ENCODE measurements around the gene SLC6A20.

The SLC6A20 gene

GRCh38 chr3:45795882-45796765 lies at the start of gene SLC6A20:
SLC6A20 (minus strand) TSS chr3:45796536; CDS start chr3:45796419, 117 bp downstream.
- no peak within 1 kb of the TSS for H3K4me3 ChIP-seq (replicated peaks; ENCODE audit: low read depth, low read length)
- no peak for TF ChIP-seq CTCF (IDR thresholded peaks at IDR 0.05; ENCODE audit: low read length, missing control alignments)
- DNase-seq (ENCODE audit: low read depth): no peak

- no peak for TF ChIP-seq CTCF (IDR thresholded peaks at IDR 0.05; ENCODE audit: low read length, missing control alignments)
- no peak for DNase-seq (ENCODE audit: low read depth)
- H3K4me3 ChIP-seq (replicated peaks; ENCODE audit: low read depth, low read length): no peak overlapping the region
Observed at GRCh38 chr3:45844616-45845015, 48.3 kb upstream of the SLC6A20 start.

- no peak for TF ChIP-seq CTCF (IDR thresholded peaks at IDR 0.05; ENCODE audit: low read length, missing control alignments)
- DNase-seq (ENCODE audit: low read depth): no peak
- no peak overlapping the region for H3K4me3 ChIP-seq (replicated peaks; ENCODE audit: low read depth, low read length)
Observed at GRCh38 chr3:45842851-45843625, 46.7 kb upstream of the SLC6A20 start.

- DNase-seq (ENCODE audit: low read depth): peak; percentile 99
- no peak for TF ChIP-seq CTCF (IDR thresholded peaks at IDR 0.05; ENCODE audit: low read length, missing control alignments)
- H3K4me3 ChIP-seq (replicated peaks; ENCODE audit: low read depth, low read length): peak within 1 kb of the TSS; percentile 92
Observed at GRCh38 chr3:45841757-45842491, 45.6 kb upstream of the SLC6A20 start, which contains the start of gene LZTFL1. LZTFL1 (minus strand) TSS chr3:45842119; CDS start chr3:45841991, 128 bp downstream.

GRCh38 chr3:45841420-45841756 lies 45.1 kb upstream of the SLC6A20 start:
- peak; percentile 8 for DNase-seq (ENCODE audit: low read depth)
- TF ChIP-seq CTCF (IDR thresholded peaks at IDR 0.05; ENCODE audit: low read length, missing control alignments): no peak
- peak overlapping the region; percentile 92 for H3K4me3 ChIP-seq (replicated peaks; ENCODE audit: low read depth, low read length)

GRCh38 chr3:45838466-45838865 lies 42.1 kb upstream of the SLC6A20 start:
- DNase-seq (ENCODE audit: low read depth): no peak
- no peak for TF ChIP-seq CTCF (IDR thresholded peaks at IDR 0.05; ENCODE audit: low read length, missing control alignments)
- no peak overlapping the region for H3K4me3 ChIP-seq (replicated peaks; ENCODE audit: low read depth, low read length)
